ENCODE data around the gene DCPS. TPM values are rescaled to one million over a fixed set of nuclear protein-coding genes. Genes with fewer than 3 reads are reported as not detected.
"Not testable (repeated sequence)": the region's sequence is repeated elsewhere in the genome, so short reads cannot be mapped to it uniquely, and the experiment has no call there.

The DCPS gene, protein sequence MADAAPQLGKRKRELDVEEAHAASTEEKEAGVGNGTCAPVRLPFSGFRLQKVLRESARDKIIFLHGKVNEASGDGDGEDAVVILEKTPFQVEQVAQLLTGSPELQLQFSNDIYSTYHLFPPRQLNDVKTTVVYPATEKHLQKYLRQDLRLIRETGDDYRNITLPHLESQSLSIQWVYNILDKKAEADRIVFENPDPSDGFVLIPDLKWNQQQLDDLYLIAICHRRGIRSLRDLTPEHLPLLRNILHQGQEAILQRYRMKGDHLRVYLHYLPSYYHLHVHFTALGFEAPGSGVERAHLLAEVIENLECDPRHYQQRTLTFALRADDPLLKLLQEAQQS
- 13.6 and 15.2 TPM in 2 replicates for total RNA-seq

- DNase-seq (ENCODE audit: low read depth, low spot score) = peak; percentile 67
Measured at GRCh38 chr11:126303623-126304456, at the start of gene DCPS. Gene DCPS (plus strand): TSS chr11:126304060. CDS start chr11:126304081, 21 bp downstream.

DNA sequence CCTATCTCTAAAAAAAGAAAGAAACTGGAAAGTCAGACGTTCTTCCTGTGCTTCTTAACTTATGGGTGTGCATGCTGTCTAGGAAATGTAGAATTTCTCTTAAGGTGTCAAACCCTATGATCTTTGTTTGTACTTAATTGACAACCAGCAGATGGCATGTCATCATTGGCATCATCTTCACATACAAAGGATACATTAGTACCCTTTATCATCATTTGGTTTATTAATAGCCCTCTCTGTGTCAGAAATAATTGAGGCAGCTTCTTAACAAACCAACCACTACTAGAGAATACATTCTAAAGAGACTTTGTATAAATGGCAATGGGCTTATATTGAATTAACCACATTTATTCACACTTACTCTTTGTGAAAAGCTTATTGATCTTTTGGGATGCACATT lies 49.0 kb upstream of the DCPS start:
- no peak for DNase-seq (ENCODE audit: low read depth, low spot score)

DNA sequence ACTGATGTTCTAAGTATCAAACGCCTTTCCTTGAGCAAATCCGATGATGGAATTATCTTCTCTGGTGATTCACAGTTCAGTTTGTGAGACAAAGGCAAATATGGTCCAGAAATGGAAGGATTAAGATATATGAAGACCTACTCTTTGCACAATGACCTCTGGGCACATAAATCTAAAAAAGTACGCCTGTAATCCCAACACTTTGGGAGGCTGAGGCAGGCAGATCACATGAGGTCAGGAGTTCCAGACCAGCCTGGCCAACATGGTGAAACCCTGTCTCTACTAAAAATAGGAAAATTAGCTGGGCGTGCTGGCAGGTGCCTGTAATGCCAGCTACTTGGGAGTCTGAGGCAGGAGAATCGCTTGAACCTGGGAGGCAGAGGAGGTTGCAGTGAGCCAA lies 48.4 kb upstream of the DCPS start:
- DNase-seq (ENCODE audit: low read depth, low spot score) = not testable (repeated sequence)

GRCh38 chr11:126256216-126256615 lies 47.6 kb upstream of the DCPS start:
- DNase-seq (ENCODE audit: low read depth, low spot score) = no peak

- DNase-seq (ENCODE audit: low read depth, low spot score) = no peak
Measured at GRCh38 chr11:126257144-126257543, 46.7 kb upstream of the DCPS start.

DNA sequence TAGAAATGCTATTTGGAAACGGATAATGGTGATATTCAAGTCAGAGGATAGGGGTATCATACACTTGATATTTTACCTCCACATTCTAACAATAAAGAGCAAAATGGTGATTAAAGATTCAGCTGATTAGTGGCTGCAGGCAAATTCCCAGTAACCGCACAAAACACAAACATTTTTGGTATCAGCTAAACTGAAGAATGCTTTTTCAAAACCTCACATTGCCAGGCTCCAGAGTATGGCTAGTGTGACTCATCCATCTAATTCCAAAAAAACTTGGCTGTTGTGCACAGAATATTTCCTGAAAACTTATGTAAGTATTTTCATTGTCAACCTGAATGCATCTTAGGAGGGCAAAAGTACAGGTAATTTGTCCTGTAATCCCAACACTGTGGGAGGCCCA lies 46.1 kb upstream of the DCPS start:
- no peak for DNase-seq (ENCODE audit: low read depth, low spot score)

DNA sequence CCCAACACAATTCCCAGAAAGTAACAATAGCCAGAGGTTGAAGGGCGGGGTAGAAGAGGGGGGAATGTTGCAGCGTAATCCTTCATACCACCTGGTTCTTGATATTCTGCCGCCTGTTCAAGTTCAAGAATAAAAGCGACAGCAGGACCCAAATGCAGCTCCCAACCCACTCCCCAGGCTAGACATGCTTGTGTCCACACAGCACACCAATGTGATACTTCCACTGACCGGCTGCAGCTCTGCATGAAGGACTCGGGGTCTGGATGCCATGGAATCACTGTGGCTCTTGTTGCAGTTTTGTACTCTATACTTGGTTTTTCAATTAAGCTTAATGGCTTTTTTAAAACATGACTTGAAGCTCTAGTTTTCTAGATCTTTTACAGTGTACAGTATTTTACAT lies 41.6 kb upstream of the DCPS start:
- DNase-seq (ENCODE audit: low read depth, low spot score) = no peak

DNA sequence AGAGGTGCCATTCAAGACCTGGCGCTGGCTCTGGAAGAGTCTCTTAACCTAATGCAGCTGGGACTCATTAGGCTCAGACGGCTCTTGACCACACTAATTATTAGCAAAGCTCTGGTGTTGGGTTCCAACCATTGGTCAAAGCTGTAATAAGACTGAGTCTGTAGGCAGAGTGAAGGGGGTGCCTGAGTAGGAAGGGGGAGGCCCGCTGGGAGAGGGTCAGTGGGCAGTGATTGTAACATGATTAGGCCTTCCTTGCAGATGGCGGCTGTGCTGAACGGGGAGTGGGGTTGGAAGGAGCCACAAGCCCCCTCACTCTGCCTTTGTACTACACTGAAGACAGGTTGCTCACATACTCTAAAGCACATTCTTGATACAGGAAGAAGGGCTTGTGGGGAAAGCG lies 40.4 kb upstream of the DCPS start:
- DNase-seq (ENCODE audit: low read depth, low spot score) = no peak

GRCh38 chr11:126265811-126266210 lies 38.0 kb upstream of the DCPS start:
- DNase-seq (ENCODE audit: low read depth, low spot score) = no peak

DNA sequence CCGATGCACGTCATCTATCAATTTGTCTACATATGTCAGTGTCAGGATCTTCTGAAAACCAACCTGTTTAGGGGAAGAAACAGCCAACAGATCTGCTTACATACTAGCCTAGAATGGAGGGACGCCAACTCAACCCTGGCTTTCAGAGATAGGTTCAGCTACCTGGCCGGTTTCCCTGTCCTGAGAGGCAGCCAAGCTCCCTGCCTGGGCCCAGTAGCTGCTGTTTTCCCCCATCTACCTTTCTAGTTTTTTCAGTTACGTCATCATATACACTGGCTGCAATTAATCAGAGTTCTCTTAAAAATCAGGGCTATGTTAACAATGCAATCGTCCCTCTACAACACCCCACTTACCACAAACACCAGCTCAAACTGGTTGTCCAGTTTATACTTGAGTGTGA lies 36.2 kb upstream of the DCPS start:
- DNase-seq (ENCODE audit: low read depth, low spot score) = no peak

GRCh38 chr11:126268361-126268707 lies 35.5 kb upstream of the DCPS start:
- DNase-seq (ENCODE audit: low read depth, low spot score) = no peak

DNA sequence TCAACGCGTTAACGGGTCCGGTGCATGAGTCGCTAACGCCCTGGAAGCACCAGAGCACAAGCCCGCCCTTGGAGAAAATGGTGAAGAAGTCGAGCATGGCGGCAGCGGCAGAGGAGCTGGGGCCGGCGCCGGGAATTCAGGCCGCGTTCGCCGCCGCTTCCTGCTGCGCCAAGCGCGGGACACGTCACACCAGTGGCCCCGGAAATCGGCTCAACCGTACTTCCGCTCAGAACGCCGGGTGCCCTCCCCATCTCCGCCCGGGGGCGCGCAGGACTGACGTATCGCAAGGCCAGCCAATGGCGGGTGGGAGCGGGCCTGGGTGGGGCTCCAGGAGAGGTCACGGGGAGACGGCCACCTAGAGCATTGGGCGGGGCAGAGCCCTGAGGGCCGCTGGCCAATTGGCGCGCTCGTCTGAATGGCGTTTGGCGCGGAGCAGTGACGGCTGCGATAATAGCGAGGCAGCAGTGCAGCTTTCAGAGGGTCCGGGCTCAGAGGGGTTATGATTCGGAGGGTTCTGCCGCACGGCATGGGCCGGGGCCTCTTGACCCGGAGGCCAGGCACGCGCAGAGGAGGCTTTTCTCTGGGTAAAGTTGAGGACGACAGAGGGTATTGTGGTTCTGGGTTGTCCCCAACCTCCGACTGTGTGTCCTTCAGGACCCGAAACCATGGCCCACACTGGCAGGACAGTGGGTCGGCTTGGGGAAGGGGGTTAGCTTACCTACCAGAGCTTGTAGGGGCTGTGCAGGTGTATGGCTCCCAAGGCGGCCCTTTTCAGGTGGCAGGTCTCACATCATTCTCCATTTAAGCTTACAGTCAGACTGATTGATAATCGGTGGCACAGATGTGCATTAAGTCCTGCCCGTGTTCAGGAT lies 34.9 kb upstream of the DCPS start, which contains the start of the genes FOXRED1 and SRPRA:
TSS of gene FOXRED1 (plus strand) at position 447 of the 872 bp plus-strand sequence. CDS start at position 500, 53 bp downstream.
TSS of gene SRPRA (minus strand) at position 188 of the 872 bp plus-strand sequence. CDS start at position 97, 91 bp downstream.
- DNase-seq (ENCODE audit: low read depth, low spot score) = peak; percentile 94

GRCh38 chr11:126277322-126277721 lies 26.5 kb upstream of the DCPS start:
- DNase-seq (ENCODE audit: low read depth, low spot score) = no peak

DNA sequence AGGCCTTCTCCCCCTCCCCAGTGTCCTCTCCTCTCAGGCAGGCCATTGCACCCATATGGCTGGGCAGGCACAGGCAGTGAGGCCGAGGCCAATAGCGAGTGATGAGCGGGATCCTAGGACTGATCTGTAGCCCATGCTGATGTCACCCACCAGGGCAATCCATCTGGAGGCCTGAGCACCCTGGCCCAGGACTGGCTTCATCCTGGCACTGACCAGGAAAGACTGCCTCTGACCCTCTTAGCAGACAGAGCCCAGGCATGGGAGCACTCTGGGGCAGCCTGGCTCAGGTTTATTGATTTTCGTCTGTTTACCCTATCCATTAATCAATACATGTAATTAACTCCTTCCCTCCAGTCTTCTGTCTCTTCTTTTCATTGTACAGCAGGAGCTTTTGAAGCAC lies 26.1 kb upstream of the DCPS start:
- no peak for DNase-seq (ENCODE audit: low read depth, low spot score)

DNA sequence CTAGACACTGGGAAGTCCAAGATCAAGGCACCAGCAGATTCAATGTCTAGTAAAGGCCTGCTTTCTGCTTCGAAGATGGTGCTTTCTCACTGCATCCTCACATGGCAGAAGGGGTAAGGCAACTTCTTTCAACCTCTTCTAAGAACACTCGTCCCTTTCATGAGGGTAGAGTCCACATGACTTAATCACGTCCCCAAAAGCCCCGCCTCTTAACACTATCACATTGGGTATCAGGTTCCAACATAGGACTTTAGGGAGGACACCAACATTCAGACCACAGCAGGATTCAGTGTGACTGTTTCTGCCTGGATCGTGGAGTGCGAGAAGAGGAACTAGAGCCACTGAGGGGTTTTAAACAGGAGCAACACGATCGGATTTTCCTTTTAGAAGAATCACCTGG lies 24.7 kb upstream of the DCPS start:
- no peak for DNase-seq (ENCODE audit: low read depth, low spot score)

DNA sequence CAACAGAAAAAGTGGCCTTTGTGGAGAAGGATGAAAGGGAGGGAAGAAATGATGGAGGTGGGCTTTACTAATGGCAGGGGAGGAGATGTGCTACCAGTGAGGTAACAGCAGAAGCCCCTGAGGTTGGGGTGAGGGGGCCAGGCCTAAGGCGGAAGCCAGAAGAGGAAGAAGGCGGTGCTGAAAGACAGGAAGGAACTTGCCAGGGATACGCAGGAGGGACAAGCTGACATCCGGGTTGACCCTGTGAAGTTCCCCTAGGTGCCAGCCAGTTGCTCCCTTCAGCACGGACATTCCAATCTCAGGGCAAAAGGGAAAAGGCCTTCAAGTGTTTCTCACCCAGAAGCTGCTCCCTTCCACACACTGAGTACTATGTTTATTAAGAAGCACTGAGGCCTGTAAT lies 23.3 kb upstream of the DCPS start:
- no peak for DNase-seq (ENCODE audit: low read depth, low spot score)

- no peak for DNase-seq (ENCODE audit: low read depth, low spot score)
Measured at GRCh38 chr11:126281245-126281644, 22.6 kb upstream of the DCPS start.

- DNase-seq (ENCODE audit: low read depth, low spot score) = no peak
Measured at GRCh38 chr11:126281666-126282175, 22.1 kb upstream of the DCPS start.

DNA sequence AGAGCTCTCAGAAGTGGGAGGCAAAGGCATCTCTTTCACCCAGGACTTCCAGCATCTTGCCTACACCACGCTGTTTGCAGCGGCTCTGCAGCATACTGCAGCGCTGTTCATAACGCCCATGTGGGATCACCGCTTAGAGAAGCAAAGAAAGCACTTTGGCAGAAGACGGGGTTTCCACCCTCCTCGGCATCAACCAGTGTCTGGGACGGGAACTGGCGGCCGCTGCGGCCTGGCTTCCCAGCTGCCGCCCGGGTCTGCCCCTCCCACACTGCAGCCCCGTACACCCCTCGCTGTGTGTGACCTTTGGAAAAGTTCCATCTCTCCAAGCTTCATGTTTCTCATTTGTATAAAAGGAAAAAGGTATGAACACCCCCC lies 21.5 kb upstream of the DCPS start:
- DNase-seq (ENCODE audit: low read depth, low spot score) = no peak

DNA sequence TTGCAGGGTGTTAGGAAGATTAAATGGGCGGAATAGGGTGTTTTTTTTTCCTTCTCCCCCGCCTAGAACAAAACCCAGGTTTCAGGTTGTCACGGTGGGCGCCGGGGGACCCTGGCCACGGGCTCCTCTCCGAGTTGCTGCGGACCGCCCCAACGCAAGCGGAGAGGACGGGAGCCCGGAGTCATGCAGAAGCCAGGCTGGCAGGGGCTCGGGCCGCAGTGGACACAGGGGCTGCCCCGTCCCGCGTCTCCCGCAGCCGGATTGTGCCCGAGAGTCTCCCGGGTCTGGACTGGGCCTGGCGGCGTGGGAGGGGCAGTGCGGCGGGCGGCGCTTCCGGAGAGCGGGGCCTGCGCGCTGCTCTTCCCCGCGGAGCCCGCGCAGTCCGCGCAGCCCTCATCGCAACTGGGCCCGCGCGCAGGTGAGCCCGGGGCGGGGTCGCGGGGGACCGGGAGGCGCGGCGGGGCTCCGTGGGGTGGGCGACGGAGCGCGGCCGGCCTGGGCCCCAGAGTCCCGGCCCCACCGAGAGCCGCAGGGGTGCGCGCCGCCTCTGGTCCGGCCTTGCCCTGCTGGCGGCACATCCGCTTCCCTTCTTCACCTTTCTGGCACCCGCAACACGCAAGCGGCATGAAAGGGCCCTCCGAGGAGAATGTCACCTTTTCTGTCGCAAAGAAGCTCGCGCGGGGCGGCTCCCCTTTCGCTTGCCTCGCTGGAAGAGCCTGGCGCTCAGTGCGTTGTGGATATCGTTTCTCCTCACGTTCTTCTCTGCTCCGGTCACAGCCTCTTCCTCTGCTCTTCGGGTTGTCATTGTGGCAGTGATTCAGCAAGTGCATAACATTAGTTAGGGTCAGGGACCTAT lies 20.9 kb upstream of the DCPS start, which contains the start of gene TIRAP:
TSS of gene TIRAP (plus strand) at position 358 of the 856 bp plus-strand sequence. CDS start 7,802 bp downstream, outside the sequence.
- no peak for DNase-seq (ENCODE audit: low read depth, low spot score)

All from pulmonary artery endothelial cell (primary cell).